Stimulated activated CD4-positive, alpha-beta T cell treated with anti-CD3 and anti-CD28 coated beads, Interleukin-12 subunit alpha, Interleukin-12 subunit beta, amount 100 ng/mL, for 4 hours (primary cell): ENCODE measurements around the gene DAB1.
"Not testable (repeated sequence)": the region's sequence is repeated elsewhere in the genome, so short reads cannot be mapped to it uniquely, and the experiment has no call there.

Experiments used
- DNase-seq: peaks from one replicate; pipeline ENCODE4 v3.0.0-alpha.2; 2020

DAB1 gene

DNA sequence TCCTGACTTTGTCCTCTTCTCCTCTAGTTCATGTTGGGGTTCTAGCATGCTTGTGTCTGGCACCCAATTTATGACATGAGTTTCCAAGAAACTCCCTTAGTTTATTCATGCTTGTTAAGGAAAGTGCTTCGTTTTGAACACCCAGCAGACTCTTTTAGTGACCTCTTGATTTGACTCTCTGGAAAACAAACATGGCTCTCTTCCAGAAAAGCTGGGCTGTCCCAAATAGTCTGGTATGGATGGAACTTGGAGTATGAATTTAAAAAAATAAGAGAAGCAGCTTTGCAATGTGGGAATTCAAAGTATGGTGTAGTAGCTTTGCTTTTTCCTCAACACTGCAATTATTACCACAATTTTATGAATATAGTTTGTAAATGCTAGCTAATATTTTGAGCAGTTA lies 314.6 kb downstream of the DAB1 start:
- no peak for DNase-seq

DNA sequence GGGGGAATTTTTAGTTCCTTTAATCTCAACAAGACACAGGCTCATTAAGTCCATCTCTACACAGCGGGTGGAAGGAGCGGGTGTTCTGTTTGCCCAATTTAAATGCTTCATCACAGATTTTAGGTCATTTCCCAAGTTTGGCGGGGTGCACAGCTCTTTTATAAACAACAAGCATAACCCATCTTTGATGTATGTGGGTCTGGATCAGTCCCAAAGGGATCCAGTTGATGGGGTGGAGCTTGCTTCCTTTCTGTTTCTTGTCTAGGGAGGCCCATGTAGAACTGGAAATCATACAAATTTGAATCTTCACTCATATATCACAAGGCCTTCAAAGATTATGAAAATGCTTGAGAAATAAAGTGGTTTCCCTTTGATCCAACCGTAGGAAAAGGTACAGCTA lies 317.6 kb downstream of the DAB1 start:
- DNase-seq = no peak

DNA sequence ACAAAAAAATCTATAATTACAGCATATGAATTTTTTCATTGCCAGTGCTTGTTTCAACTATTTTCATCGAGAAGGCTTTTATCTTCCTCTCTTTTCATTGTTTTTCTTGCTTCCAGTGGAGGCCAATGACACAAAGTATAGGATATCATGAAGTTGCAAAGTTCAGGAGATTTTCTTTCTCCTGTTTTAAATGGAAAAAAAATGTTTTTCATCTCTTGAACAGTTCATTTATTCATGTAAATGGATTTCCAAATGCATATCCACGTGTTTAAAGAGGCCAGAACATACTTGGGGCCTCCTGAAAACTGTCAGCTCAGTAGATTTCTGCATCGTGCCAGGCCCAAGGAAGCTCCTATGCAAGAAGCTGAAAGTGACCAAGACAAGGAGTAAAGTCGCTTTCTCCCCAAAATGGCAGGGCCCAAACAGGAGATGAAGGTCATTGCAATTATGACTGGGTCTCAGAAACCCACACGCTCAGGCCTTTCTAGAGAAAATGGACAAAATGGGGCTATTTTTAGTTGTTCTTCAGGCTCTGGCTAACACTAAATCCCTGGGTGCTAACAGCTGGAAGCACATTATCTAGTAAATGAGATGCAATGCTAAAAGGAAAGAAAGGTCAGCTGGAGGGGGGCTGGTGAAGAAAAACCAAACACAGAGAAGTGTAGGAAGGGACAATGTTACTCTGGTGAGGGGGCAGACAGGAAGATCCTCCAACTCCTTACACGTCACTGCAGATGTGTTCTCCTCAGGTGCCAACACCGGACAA lies 321.1 kb downstream of the DAB1 start:
- DNase-seq = no peak

DNA sequence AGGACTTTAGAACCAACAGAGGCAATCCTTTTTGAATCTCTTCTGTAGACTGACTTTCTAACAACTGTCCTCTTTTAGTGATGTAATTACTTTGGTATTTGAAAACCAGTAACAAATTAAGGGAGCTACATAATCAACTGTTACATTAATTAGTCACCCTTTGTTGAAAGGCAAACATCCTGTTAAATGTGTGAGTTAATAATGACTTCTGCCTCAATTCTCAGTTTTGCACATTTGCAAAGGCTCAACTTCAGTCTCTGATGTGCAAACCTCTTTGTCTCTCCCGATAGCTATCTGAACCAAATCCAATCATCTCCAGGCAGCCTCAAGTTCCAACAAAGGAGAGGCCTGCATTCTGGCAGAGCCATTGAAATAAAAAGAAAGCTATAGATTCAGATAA lies 322.7 kb downstream of the DAB1 start:
- DNase-seq = no peak

DNA sequence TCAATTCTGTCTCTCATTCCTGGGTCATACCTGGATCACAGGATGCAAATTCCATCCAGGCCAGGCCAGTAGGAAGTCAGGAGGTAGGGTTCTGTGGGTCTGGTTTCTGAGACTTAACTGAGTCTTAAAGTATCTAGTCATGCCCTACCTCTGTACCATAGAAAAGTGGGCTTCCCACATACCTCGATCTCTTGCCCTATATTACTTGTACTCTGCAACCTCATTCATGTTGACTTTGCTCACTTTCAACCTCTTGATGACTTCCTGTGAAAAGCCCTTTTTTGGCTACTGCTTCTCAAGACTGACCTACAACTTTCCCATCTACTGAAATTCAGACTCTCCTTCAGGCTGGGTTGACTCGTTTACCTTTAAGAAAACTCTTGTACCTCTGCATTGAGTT lies 329.1 kb downstream of the DAB1 start:
- no peak for DNase-seq

DNA sequence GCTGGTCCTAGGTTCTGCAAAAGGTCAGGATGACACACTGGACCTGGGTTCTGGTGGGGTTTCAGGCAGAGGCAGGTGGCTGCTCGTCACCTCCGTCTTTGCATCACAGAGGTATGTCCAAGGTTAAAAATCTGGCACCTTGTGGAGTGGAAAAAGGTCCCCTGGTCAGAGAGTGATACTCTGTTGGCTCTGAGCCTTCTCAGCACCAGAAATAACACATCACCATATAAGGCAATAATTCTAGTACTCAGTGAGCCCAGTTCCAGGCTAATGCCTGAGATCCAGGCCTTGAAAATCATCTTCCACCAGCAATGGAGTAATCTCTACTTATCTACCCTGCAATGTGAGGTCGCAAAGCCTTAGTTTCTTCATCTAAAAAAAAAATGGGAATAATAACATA lies 330.7 kb downstream of the DAB1 start:
- no peak for DNase-seq

DNA sequence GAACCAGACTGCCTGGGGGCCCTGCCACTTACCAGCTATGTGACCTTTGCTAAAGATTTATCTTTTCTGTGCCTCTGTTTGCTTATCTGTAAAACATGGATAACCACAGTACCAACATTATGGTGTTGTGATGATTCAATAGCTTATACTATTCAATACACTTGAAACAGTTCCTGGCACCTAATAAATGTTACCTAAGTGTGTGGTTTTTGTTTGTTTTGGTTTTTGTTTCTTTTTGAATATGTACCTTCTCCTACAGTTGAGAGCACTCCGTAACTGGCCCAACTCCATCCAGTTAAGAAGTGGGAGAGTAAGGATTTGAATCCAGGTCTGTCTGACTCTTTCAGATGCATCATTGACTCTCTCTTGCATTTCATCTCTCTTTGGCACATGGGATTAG lies 332.2 kb downstream of the DAB1 start:
- DNase-seq = no peak

DNA sequence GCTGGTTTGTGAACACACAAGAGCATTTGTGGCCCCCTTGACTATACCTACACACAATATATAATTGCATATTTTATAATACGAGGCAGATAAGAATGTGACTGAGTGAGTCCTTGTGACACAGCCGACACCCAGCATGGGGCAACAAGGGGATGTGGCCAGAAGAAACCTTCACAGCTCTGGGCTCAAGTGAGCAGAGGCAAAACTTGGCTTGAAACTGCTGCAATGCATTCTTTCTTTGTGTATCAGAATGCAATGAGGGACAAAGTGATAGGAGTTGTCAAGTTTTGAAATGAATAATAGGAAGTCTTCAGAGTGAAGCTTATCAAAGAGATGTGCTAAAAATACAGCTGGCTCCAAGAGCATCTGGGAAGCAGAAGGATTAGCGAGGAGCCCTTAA lies 334.0 kb downstream of the DAB1 start:
- DNase-seq = no peak

DNA sequence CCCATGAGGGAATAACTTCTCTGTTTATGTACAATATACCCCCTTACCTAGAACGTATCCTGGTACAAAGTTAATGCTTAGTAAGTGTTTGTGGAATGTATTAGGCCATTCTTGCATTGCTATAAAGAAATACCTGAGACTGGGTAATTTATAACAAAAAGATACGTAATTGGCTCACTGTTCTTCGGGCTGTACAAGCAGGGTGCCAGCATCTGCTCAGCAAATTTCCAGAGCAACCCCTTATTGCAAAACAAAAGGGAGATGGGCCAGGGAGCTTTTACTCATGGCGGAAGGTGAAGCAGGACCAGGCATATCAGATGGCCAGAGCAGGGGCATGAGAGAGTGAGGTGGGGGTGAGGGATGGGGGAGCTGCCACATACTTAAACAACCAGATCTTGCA lies 334.6 kb downstream of the DAB1 start:
- no peak for DNase-seq

DNA sequence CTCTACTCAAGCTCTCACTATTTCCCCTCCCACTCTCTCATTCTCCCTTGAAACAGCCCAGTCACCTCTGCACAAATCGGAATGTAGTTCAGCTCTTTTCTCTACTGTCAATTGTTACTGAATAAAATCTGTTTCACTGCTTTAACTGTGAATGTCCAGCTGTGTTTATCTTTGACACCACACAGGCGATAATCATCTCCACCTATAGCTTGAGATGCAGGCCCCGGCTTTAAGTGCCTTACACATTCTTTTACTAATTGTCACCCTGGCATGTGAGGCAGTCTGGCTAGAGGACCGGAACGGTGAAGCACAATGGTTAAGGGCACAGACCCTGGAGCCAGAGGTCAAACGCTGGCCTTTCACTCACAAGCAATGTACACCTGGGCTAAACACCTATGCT lies 335.2 kb downstream of the DAB1 start:
- DNase-seq = no peak

DNA sequence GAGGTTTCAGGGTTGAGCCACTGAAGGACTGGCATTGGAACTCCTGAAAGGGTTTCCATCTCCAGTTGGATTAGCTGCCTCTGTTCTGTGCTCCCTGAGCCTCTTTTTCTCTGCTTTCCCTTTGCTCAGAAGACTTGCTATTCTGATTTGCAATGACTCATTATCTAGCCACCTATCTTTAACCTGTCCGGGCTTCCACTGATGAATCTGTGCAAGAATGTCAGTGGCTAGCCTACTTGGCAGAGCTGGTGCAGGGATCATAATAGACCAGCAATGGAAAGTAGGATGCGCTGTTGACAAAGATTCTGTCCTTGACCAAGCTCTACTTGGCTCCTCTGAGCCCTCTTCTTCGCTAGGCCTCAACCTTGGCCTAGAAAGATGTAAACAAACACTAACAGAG lies 336.2 kb downstream of the DAB1 start:
- DNase-seq = not testable (repeated sequence)

DNA sequence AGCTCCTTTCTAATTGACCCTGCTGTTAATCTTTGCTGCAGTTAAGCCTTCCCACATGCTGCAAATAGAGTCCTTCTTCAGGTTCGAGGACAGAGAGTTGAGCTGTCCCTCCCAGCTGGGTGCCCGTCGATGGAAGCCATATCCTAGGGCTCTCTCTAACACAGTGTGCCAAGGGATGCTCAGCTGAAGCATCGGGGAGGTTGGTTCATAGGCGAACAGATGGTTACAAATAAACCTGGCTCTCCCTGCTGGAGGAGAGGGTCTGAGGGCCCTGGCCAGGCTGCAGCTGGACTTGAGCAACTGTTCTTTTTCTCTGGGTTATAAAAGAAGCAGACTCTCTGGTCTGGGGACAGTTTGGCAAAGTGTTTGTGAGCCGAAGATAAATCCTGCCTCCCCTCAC lies 337.7 kb downstream of the DAB1 start:
- DNase-seq = no peak

DNA sequence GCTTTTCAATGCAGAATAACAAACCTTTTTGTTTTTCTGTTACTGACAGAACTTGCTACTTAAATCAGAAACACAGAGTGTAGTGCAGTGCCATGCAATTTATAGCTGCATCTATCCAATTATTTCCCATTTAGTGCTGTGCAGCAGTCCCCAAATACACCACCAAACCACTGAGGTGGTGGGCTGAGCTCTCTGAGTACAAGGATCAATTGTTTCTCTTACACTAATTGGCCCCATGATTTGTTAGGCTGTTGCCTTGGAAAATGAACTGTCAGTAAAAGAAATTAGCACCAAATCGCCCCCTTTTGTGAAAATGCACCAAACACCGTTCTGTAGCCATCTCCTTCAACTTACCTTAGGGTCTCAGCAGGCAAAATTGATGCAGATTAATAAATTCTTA lies 339.2 kb downstream of the DAB1 start:
- no peak for DNase-seq

DNA sequence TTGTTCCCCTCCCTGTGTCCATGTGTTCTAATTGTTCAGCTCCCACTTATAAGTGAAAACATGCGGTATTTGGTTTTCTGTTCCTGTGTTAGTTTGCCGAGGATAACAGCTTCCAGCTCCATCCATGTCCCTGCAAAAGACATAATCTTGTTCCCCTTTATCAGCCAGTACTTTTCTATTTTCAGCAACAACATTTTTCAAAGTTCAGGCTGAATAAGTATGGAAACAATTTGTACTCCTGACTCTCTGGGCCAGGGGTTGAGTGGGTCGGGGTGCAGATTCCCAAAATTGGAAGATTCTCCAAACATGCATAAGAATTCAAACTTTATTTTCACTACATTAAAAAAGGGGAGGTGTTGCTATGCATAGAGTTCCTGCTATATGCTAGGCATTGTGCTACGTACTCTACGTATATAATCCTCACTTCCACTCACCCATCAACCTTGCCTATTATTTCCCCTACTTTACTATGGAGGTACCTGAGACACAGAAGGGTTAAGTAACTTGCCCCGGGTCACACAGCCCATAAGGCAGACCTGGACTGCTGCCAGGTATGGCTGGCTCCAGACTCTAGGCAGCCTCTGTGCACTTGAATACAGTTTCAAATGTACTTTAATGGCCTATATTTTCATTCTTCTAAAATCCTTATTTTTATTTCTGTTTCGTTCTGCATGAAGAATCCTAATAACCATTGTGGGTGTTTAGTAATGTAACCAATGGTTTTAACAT lies 341.0 kb downstream of the DAB1 start:
- no peak for DNase-seq

DNA sequence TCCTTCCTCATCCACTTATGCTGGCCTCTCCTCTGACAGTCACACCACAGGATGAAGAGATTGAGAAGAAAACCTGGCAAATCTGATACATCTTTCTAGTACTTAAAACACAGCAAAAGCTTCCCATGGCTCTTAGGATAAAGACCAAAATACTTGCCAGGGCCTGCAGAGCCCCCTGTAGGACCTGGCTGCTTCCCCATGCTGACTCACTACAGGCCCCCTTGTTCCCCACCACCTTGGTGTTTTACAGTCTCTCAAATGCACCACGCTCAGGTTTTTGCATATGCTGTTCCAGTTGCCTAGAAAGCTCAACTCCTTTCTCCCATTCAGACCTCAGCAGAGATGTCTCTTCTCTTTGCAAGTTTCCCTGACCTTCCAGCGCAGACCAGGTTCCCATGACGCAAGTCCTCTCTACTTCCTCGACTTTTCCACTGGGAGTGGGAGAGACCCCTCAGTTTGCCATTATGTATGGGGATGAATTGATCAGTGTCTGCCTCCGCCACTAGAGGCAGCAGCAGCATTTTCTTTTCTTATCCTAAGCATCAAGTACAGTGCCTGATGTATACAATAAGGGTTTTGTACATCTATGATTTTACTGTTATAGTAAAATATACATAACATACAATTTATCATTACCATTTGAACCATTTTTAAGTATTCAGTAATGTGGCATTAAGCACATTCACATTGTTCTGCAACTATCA lies 344.3 kb downstream of the DAB1 start:
- no peak for DNase-seq

DNA sequence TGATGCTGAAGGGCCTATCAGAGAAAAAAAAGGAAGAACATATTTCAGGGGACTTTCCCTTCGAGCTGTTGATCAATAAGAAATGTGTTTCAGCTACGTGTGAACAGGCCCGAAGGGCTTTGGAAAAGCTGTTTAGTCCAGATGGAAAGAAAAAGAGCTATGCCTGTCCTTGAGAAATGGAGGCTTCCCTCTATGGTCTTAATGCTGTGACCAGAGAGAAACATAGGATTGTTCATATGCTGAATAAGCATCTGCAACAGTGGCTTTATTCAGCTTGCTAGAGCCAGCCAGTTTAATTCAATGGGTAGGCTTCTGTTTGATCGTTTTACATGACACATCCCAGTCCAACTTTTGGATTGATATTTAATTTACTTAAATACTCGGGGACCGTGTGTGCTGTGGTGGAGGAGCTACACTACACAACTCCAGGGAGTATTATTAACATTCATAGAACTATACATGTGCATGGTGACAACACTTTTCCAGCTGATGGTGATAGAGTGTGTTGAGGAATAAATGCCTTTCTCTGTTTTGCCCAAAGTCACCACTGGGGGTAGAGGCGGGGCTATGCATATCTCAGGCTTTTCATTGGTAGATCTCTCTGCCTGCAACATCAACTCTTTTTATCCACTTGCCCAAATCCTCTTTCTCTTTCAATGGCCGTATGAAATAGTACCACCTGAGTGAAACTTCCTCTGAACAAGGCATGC lies 351.3 kb downstream of the DAB1 start:
- no peak for DNase-seq

DNA sequence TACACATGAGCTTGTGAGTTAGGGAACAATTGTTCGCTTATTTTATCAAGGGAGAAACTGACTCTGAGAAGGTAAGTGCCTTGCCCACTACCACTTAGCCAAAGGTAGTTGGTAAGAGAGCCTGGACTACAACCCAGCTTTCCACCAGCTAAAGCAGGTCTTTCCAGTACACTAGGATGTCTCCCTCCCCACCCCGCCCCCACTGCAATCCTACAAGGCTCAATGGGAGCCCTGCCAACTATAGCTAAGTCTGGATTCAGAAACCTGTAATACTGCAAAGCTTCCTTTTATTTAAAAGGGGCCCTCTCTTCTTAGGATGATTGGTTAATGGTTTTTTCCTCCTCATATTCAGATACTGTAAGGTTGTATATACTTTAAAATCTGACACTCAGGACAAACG lies 356.0 kb downstream of the DAB1 start:
- DNase-seq = no peak

DNA sequence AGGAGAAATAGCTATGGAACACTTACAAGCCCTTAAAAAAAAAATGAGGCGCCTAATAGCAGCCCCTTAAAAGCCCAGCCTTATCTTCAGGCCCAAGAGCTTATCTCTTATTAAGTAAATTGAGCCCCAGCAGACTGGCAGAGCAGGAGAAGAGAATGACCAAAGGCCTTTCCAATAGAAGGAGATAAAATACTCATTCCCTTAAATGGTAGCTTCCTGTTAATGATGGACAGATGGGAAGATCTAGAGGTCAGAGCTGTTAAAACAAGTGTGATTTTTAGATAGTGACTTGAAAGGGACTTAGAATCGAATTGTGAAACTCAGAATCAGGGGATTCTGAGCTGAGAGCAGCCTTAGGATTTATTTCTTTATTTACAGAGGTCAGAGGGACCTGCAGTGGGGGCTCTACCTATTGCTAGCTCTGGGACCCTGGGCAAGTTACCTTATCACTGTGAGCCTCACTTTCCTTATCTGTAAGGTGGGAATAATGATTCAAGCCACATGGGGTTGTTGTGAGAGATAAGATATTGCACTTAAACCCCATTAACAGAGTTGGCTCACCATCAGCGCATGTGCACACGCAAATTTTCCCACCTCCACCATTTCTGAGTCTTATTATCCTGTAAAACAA lies 356.8 kb downstream of the DAB1 start:
- no peak for DNase-seq

DNA sequence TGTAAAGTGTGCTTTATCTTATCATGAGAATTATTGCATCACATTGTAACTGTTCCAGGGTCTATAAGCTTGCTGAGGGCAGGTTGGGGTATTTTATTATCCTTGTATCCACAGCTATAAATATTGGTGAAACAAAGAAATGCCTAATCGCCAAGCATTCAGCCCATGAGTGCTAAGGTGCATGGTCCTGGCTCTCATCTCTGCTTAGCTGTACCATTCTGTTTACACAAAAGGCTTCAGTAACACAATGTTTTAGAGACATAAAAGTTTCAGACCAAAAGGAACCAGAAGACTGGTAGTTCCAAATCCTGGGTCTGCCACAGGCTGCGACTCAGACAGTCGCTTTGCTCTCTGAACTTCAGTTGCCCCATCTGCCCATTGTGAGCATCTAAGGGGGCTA lies 358.4 kb downstream of the DAB1 start:
- no peak for DNase-seq

DNA sequence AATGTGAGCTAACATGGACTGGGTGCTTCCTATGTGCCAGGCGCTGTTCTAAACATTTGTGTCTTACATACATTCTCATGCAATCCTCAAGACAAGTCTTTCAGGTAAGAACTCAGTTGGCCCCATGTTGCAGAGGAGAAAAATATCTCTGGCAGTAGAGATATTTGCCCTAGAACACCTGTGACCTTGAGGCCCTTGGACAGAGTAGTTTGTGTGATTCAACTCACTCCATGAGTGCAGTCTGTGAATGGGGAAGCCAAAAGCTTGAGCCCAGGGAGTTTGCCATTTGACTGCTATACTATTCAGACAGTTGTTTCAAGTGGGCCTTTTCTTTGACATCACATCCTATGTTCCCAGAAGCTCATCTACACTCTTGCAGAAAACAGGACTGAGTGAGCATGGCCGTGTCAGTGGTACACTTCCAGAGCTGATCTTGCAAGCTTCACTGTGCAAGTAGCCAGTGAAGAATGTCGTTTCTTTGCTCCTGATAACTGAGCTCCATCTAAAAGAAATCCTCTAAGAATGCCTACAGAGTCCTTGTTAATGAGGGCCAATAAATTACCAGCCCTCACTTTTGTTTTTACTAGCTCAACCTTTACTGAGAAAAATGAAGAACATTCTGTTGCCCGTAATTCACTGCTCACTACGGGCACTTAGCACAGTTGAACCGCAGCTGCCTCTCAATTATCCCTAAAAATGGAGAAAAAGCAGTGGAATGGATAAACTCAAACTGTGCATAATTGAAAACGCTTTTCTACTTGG lies 359.3 kb downstream of the DAB1 start:
- DNase-seq = no peak

DNA sequence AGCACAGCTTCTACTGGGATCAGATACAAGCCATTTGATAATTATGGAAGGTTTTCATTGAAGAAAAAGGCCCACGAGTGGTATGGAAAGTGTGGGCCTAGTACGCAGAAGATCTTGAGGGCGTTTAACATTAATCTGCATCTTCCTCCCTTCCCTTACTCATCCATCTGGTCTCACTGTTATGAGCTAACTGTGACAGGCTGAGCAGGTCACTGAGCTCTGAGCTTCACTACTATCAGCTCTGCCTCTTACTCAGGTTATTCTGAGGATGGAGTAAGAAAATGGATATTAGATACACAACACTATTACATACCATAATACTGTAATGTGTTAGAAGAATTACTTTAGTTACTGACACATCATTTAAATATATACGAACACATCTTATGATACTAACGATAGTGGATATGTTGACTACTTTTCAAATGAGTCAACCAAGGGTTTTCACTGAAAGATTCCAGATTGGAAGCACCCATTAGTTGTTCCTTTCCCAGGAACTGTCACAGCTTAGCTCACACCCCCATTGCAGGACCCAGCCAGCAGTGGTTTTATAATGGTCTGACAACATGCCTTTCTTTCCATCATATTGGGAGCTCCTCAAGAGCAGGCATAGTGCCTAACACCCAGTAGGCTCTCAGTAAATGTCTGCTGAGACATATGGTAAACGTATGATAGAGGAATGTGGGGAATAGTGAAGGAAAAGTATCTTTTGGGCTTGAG lies 360.3 kb downstream of the DAB1 start:
- no peak for DNase-seq

DNA sequence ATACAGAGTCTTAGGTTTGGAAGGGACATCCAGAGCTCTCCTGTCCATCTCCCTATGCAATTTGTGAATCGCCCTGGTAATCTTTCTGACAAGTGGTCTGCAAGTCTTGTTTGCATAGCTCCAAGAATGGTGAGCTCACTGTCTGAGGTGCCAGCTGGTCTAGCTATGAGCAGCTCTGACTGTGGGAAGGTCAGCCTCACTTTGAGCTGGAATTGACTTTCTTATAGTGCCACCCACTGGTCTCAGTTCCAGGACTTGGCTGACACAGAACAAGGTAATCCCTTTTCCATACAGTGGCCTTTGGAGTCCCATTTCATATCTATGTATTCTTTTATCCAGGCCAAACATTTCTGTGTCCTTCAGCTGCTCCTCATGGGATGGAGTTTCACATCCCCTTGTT lies 362.5 kb downstream of the DAB1 start:
- no peak for DNase-seq
